Measurements from ENCODE around the gene STRA8.

Gene STRA8

DNA sequence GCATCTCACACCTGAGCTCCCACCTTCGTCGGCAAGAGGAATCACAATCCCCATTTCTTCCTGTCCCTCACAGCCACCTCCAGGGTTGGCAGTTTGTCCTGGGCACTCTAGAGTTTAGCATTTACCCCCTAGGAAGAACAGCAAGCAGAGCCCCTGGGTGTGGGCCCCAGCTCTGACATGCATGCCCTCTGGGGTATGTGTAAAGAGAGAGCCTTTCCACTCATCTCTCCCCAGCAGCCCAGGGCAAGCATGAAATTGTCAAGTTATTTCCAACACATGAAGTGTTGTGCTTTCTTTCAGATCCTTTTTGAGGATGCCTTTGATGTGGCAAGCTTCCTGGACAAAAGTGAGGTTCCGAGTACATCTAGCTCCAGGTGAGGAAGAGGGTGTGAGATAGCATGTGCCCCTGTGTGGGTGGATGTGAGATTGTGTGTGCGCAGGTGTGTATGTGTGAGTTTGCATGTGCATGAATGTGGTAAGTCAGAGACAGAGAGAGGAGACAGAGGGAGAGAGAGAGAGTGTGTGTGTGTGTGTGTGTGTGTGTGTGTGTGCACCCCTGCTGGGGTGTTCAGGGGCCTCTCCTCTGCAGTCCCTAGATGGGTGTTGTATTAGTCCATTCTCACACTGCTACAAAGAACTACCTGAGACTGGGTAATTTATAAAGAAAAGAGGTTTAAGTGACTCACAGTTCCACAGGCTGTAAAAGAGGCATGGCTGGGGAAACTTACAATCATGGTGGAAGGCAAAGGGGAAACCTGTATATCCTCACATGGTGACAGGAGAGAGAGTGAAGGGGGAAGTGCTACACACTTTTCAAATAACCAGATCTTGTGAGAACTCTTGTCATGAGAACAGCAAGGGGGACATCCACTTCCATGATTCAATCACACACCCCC, 18.1 kb downstream of the STRA8 start:
- TF ChIP-seq, protein P1, sequence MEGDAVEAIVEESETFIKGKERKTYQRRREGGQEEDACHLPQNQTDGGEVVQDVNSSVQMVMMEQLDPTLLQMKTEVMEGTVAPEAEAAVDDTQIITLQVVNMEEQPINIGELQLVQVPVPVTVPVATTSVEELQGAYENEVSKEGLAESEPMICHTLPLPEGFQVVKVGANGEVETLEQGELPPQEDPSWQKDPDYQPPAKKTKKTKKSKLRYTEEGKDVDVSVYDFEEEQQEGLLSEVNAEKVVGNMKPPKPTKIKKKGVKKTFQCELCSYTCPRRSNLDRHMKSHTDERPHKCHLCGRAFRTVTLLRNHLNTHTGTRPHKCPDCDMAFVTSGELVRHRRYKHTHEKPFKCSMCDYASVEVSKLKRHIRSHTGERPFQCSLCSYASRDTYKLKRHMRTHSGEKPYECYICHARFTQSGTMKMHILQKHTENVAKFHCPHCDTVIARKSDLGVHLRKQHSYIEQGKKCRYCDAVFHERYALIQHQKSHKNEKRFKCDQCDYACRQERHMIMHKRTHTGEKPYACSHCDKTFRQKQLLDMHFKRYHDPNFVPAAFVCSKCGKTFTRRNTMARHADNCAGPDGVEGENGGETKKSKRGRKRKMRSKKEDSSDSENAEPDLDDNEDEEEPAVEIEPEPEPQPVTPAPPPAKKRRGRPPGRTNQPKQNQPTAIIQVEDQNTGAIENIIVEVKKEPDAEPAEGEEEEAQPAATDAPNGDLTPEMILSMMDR (IDR thresholded peaks at IDR 0.05; ENCODE audit: borderline replicate concordance, control extremely low read depth, extremely low read depth, insufficient read depth, missing control alignments) = no peak
- DNase-seq (ENCODE audit: low spot score) = no peak
- in situ Hi-C loops (cut with MboI; ENCODE audit: low sequenced_read_pairs, unreplicated experiment) = no loop called here

DNA sequence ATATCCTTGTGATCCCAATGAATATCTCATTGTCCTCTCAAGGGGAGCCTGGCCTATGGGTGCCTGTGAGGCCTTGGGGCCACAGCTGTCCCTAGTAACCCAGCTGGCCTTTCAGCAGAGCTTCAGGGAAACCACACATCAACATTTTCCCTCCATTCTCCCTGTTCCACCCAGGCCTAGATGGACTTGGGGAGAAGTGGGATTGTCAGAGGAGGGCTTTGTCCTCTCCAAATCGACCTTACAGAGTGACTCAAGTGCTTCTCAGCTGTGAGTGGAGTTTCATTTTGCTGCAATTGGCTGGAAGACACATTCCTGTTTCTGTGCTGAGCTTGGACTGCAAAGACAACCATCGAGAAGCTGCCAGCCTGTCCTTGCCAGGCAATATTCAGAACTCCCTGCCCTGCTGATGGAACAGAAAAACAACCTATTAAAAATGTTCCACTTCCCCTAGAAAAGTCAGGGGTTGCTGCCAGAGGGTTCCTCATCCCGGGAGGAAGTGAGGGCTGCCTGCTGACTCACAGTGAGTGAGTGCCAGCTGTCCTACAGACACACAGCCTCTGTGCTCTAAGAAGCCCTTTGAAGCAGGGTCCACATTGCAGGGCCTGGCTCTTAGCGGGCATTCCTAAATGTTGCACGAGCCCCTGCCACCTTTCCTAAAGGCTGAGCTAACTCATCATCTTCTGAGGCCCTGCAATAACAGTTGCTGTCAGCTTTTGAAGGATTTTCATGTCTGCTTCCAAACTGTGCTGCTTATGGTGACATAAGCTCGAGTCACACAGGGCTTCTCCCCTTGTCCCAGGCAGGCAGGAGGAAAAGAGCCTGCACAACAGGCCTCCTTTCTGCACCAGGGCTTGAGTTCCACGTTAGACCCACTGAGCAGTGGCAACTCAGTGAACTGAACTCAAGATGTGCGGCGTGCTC, 20.5 kb downstream of the STRA8 start:
- TF ChIP-seq, protein P1 (IDR thresholded peaks at IDR 0.05; ENCODE audit: borderline replicate concordance, control extremely low read depth, extremely low read depth, insufficient read depth, missing control alignments) = no peak
- in situ Hi-C loops (cut with MboI; ENCODE audit: low sequenced_read_pairs, unreplicated experiment) = no loop called here
- DNase-seq (ENCODE audit: low spot score) = no peak

DNA sequence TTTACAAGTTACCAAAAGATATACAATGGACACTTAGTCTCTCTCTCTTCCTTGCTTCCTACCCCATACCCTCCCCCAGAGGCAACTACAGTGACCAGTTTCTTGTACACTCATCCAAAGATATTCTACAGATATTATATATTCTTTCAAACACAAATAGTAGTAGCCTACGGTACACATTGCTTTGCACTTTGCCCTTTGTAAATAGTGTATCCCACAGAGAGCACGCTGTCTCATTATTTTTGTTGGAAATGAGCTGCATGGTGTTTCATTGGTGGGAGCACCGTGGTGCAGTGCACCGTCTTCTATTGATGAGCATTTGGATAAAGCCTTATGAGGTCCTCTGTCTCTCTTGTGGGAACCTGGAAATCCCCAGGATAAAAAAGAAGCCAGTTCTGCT, 24.2 kb downstream of the STRA8 start:
- in situ Hi-C loops (cut with MboI; ENCODE audit: low sequenced_read_pairs, unreplicated experiment) = no loop called here
- TF ChIP-seq, protein P1 (IDR thresholded peaks at IDR 0.05; ENCODE audit: borderline replicate concordance, control extremely low read depth, extremely low read depth, insufficient read depth, missing control alignments) = no peak
- DNase-seq (ENCODE audit: low spot score) = no peak

DNA sequence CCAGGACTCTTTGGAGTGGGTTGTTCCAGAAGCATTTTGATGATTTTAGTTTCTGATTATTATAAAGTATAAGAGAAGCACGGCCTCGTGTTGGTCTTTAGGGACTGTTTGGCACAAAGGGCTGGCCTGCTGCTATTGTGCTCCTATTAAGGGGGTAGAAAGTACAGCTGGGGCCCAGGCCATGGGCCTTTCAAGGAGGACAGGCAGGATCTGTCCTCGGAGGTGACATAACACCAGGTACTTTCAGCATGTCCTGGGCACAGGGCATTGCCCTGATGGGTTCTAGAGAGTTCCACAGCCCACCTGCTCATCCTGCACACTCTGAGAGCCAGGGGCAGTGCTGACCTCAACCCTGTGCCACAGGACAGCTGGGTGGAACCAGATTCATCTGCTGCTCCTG, 24.9 kb downstream of the STRA8 start:
- in situ Hi-C loops (cut with MboI; ENCODE audit: low sequenced_read_pairs, unreplicated experiment) = no loop called here
- TF ChIP-seq, protein P1 (IDR thresholded peaks at IDR 0.05; ENCODE audit: borderline replicate concordance, control extremely low read depth, extremely low read depth, insufficient read depth, missing control alignments) = no peak
- no peak for DNase-seq (ENCODE audit: low spot score)

DNA sequence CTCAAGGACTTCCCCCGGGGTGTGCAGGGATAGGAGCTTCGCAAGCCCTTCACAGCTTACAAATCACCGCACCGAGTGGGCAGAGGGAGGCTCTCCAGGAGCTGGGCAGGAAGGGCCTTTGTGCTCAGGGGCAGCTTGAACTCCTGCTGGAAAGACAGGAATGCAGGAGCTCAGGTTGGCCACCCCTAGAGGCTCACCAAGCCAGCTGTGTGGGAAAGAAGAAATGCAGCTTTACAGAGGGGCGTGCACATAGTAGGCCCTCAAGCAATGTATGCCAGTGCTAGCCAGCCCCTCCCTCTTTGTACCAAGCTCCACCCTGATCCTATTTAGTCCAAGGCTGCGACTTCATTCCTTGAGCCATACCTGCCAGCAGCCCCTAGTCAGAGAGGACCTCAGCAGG, 26.1 kb downstream of the STRA8 start:
- no peak for DNase-seq (ENCODE audit: low spot score)
- in situ Hi-C loops (cut with MboI; ENCODE audit: low sequenced_read_pairs, unreplicated experiment) = no loop called here
- TF ChIP-seq, protein P1 (IDR thresholded peaks at IDR 0.05; ENCODE audit: borderline replicate concordance, control extremely low read depth, extremely low read depth, insufficient read depth, missing control alignments) = no peak

DNA sequence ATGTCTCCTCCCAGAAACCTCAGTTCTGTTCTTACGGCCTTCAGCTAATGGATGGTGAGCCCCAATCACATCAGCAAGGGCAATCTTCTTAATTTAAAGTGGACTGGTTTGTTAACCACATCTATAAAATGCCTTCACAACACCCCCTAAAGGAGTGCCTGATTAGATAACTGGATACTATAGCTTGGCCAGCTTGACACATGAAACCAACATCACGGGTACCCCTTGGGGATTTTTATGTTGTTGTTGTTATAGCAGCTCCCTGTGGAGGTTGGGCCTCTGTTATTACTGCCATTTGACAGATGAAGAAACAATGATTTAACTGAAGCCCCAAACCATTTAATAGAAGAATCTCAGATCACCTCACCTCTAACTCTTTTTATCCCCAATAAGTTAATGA, 26.8 kb downstream of the STRA8 start:
- in situ Hi-C loops (cut with MboI; ENCODE audit: low sequenced_read_pairs, unreplicated experiment) = no loop called here
- DNase-seq (ENCODE audit: low spot score) = no peak
- TF ChIP-seq, protein P1 (IDR thresholded peaks at IDR 0.05; ENCODE audit: borderline replicate concordance, control extremely low read depth, extremely low read depth, insufficient read depth, missing control alignments) = no peak

All from GM13976 (cell line).